ENCODE data around the gene NCAM1.

DNA sequence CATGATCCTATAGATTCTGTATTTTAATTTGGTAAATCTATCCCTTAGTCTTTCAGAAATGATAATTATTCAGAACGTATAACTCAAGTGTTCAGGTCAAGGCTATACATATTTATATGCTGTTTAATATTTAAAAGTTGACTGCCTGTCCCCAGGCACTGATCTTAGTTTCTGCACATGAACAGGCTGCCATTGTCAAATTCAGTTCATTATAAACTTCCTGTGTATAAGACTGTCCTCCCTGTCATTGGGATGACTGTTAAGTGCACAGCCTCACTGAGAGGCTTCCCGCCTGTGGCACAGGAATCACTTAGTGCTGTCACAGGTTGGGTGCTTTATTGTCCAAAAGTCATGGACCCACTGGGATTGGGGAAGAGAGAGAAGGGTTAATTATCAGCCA, 261.0 kb downstream of the NCAM1 start:
- TF ChIP-seq, protein P1, sequence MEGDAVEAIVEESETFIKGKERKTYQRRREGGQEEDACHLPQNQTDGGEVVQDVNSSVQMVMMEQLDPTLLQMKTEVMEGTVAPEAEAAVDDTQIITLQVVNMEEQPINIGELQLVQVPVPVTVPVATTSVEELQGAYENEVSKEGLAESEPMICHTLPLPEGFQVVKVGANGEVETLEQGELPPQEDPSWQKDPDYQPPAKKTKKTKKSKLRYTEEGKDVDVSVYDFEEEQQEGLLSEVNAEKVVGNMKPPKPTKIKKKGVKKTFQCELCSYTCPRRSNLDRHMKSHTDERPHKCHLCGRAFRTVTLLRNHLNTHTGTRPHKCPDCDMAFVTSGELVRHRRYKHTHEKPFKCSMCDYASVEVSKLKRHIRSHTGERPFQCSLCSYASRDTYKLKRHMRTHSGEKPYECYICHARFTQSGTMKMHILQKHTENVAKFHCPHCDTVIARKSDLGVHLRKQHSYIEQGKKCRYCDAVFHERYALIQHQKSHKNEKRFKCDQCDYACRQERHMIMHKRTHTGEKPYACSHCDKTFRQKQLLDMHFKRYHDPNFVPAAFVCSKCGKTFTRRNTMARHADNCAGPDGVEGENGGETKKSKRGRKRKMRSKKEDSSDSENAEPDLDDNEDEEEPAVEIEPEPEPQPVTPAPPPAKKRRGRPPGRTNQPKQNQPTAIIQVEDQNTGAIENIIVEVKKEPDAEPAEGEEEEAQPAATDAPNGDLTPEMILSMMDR (IDR thresholded peaks at IDR 0.05; ENCODE audit: low read length) = no peak
- TF ChIP-seq EZH2phosphoT487 (IDR thresholded peaks at IDR 0.05; ENCODE audit: low read length) = no peak
